ENCODE results near the gene NAP1L4.

Gene NAP1L4

GRCh38 chr11:3010004-3010403 is 17.9 kb upstream of the NAP1L4 start:
- DNase-seq, result no peak

- DNase-seq, result no peak
Measured at GRCh38 chr11:3009481-3009880, 17.4 kb upstream of the NAP1L4 start.

GRCh38 chr11:3008746-3009336 is 16.7 kb upstream of the NAP1L4 start:
- DNase-seq, result no peak

- DNase-seq, result no peak
Measured at GRCh38 chr11:3007404-3008010, 15.4 kb upstream of the NAP1L4 start.

GRCh38 chr11:3006505-3007260 is 14.6 kb upstream of the NAP1L4 start:
- DNase-seq, result no peak

- DNase-seq, result no peak
Measured at GRCh38 chr11:3004481-3004880, 12.4 kb upstream of the NAP1L4 start.

- no peak for DNase-seq
Measured at GRCh38 chr11:3003396-3004231, 11.5 kb upstream of the NAP1L4 start.

- DNase-seq, result no peak
Measured at GRCh38 chr11:3002871-3003270, 10.7 kb upstream of the NAP1L4 start.

- no peak for DNase-seq
Measured at GRCh38 chr11:3002351-3002861, 10.3 kb upstream of the NAP1L4 start.

GRCh38 chr11:3001496-3001895 is 9.4 kb upstream of the NAP1L4 start:
- no peak for DNase-seq

GRCh38 chr11:3000032-3000961 is 8.2 kb upstream of the NAP1L4 start:
- DNase-seq, result no peak

GRCh38 chr11:2999464-2999998 is 7.4 kb upstream of the NAP1L4 start:
- DNase-seq, result no peak

GRCh38 chr11:2998073-2998850 is 6.1 kb upstream of the NAP1L4 start:
- DNase-seq, result no peak

GRCh38 chr11:2997406-2997805 is 5.3 kb upstream of the NAP1L4 start:
- DNase-seq, result no peak

GRCh38 chr11:2996976-2997375 is 4.8 kb upstream of the NAP1L4 start:
- DNase-seq, result no peak

GRCh38 chr11:2995893-2996554 is 3.9 kb upstream of the NAP1L4 start:
- DNase-seq, result no peak

- no peak for DNase-seq
Measured at GRCh38 chr11:2995031-2995561, 3.0 kb upstream of the NAP1L4 start.

GRCh38 chr11:2994336-2994730 is 2.2 kb upstream of the NAP1L4 start:
- DNase-seq, result no peak

GRCh38 chr11:2992997-2993325 is 832 bp upstream of the NAP1L4 start:
- DNase-seq, result no peak

Measured in NCI-H226 (cell line).